Stomach (tissue), 9 donors: ENCODE results near the gene CSNK2A2. TPM values are rescaled to one million over a fixed set of nuclear protein-coding genes. Genes with fewer than 3 reads are reported as not detected.
A peak's percentile ranks its signal among the peaks of the same experiment; 100 is the strongest.

ENCODE experiments used
- DNase-seq, 2 donors: peaks; one replicate each; pipeline versions ENCODE4 v3.0.0 to v3.0.0-alpha.2; 2013 to 2019
- H3K27ac ChIP-seq, 5 donors: fragments of 200-600 bp in 4 of 5; sonication (generic) in 4 of 5; one replicate each; pipeline ENCODE4 v1.5.1; 2013 to 2019; ENCODE audit warnings: mild to moderate bottlenecking in 1 of 5, moderate library complexity in 1 of 5
- H3K27me3 ChIP-seq, 3 donors: fragments of 200-600 bp; sonication (generic); one replicate each; pipeline ENCODE4 v1.5.1; 2017 to 2019; ENCODE audit warnings: mixed run types in 1 of 3
- H3K36me3 ChIP-seq, 4 donors: fragments of 200-600 bp; sonication (generic); 1 replicate in 3 of 4; 2 replicates in 1 of 4; pipeline ENCODE4 v1.5.1; 2016 to 2019
- H3K4me1 ChIP-seq, 4 donors: fragments of 200-600 bp; sonication (generic); one replicate each; pipeline ENCODE4 v1.5.1; 2016 to 2019
- H3K4me3 ChIP-seq, 4 donors: fragments of 200-600 bp; sonication (generic) in 3 of 4; one replicate each; pipeline ENCODE4 v1.5.1; 2016 to 2019; ENCODE audit warnings: mild to moderate bottlenecking in 1 of 4
- H3K9me3 ChIP-seq, 4 donors: fragments of 200-600 bp; sonication (generic); one replicate each; pipeline ENCODE4 v1.5.1; 2016 to 2019
- CTCF ChIP-seq, 7 experiments: fragments of 450-650 bp in 4 of 7; fragments of 200-600 bp in 3 of 7; sonication (generic) in 3 of 7; IDR thresholded peaks; one replicate each; pipeline ENCODE4 v1.5.1; 2016 to 2019; ENCODE audit warnings: antibody characterized with exemption in 7 of 7, control low read depth in 2 of 7, mild to moderate bottlenecking in 1 of 7
- EP300 ChIP-seq: sonication (generic); formaldehyde crosslinking; IDR thresholded peaks from one replicate; pipeline ENCODE4 v1.6.1; 2017; ENCODE audit warnings: antibody characterized with exemption
- POLR2A ChIP-seq, 4 donors: fragments of 450-650 bp; IDR thresholded peaks; one replicate each; pipeline ENCODE4 v1.6.1; 2016; ENCODE audit warnings: antibody characterized with exemption in 4 of 4, control low read depth in 2 of 4, mild to moderate bottlenecking in 1 of 4, moderate library complexity in 1 of 4
- POLR2AphosphoS5 ChIP-seq, 3 donors: sonication (generic); formaldehyde crosslinking; IDR thresholded peaks; one replicate each; pipeline ENCODE4 v1.6.1; 2016; ENCODE audit warnings: antibody characterized with exemption in 3 of 3
- WGBS, 5 donors: extraction: QIAGEN DNeasy Blood & Tissue Kit in 3 of 5; methylation state at CpG; one replicate each; pipeline versions ENCODE4 v1.1.5 to v1.1.7; 2013 to 2018; 5-methylcytosine and 5-hydroxymethylcytosine counted together
- intact Hi-C: fragments of 100-400 bp; cut with DNase I; formaldehyde crosslinking; loops from one replicate; pipeline ENCODE4 v1.15.1; 2023; ENCODE audit warnings: low total_unique reads
- polyA plus RNA-seq, 3 donors: library from polyadenylated mRNA; stranded (reverse); fragments of 200-250 nt; gene quantifications; one replicate each; pipeline ENCODE4 v1.2.3, GENCODE V29; 2013
- total RNA-seq, 5 donors: library from RNA; depleted of rRNA; stranded (reverse); fragments of >200 nt; gene quantifications; one replicate each; pipeline versions ENCODE4 v1.1.0 to v1.2.3, GENCODE V29; 2014 to 2016
- donor health status: healthy with polysubstance abuse.
- donor health status: Bipolar disorder and iron deficiency.
- donor health status: healthy.

CSNK2A2 gene
- total and polyA plus RNA-seq, 8 donors: 13.4 to 83.0 (median 38.9) TPM

GRCh38 chr16:58127634-58128033 is 70.3 kb downstream of the CSNK2A2 start:
- H3K4me1 ChIP-seq: peaks cover 32 to 62% (median 52%) of the 10 kb centered on the region in 4 donors
- no peaks in the 10 kb centered on the region for H3K27me3 ChIP-seq
- WGBS, 5 donors: 10 to 19% (median 11%) methylated on average over 4 of the region's 4 CpGs
- H3K27ac ChIP-seq: peak overlapping the region in 4 of 5 donors; percentile 88 to 96 (median 94)
- no peaks in the 10 kb centered on the region for H3K36me3 ChIP-seq
- intact Hi-C loops: no loop called here
- H3K4me3 ChIP-seq: peak overlapping the region; percentile 84 to 97 (median 89)
- peak in 1 of 7 experiments; percentile 3 for TF ChIP-seq CTCF (IDR thresholded peaks at IDR 0.05)
- TF ChIP-seq POLR2A (IDR thresholded peaks at IDR 0.05): no peak
- peak in 1 of 2 donors; percentile 20 for DNase-seq
- no peaks in the 10 kb centered on the region for H3K9me3 ChIP-seq

- intact Hi-C loops: no loop called here
- H3K36me3 ChIP-seq: no peaks in the 10 kb centered on the region
- peaks cover 32 to 68% (median 56%) of the 10 kb centered on the region in 4 donors for H3K4me1 ChIP-seq
- H3K27me3 ChIP-seq: no peaks in the 10 kb centered on the region
- TF ChIP-seq POLR2AphosphoS5 (IDR thresholded peaks at IDR 0.05) (no peak), CTCF (IDR thresholded peaks at IDR 0.05) (peak in 3 of 7 experiments; percentile 7 to 43 (median 33)), POLR2A (IDR thresholded peaks at IDR 0.05) (no peak), EP300 (no peak)
- no peaks in the 10 kb centered on the region for H3K9me3 ChIP-seq
- peak in 1 of 2 donors; percentile 81 for DNase-seq
- H3K27ac ChIP-seq: peak overlapping the region; percentile 63 to 96 (median 94)
- peak overlapping the region; percentile 12 to 97 (median 89) for H3K4me3 ChIP-seq
- WGBS, 5 donors: 6 to 13% (median 10%) methylated on average over 7 of the region's 7 CpGs
Measured at GRCh38 chr16:58127033-58127556, 70.8 kb downstream of the CSNK2A2 start.

GRCh38 chr16:58126451-58126961 is 71.4 kb downstream of the CSNK2A2 start:
- intact Hi-C loops: no loop called here
- 32 to 48% (median 34%) methylated on average over 4 of the region's 4 CpGs for WGBS, 5 donors
- DNase-seq: peak in 1 of 2 donors; percentile 11
- no peaks in the 10 kb centered on the region for H3K27me3 ChIP-seq
- H3K9me3 ChIP-seq: no peaks in the 10 kb centered on the region
- H3K36me3 ChIP-seq: no peaks in the 10 kb centered on the region
- H3K4me3 ChIP-seq: peak overlapping the region in 3 of 4 donors; percentile 12 to 97 (median 85)
- no peak for TF ChIP-seq EP300
- no peak for TF ChIP-seq POLR2AphosphoS5 (IDR thresholded peaks at IDR 0.05)
- no peak for TF ChIP-seq CTCF (IDR thresholded peaks at IDR 0.05)
- TF ChIP-seq POLR2A (IDR thresholded peaks at IDR 0.05): no peak
- H3K27ac ChIP-seq: peak overlapping the region in 4 of 5 donors; percentile 88 to 96 (median 94)
- peaks cover 36 to 73% (median 61%) of the 10 kb centered on the region in 4 donors for H3K4me1 ChIP-seq

GRCh38 chr16:58125781-58126335 is 72.0 kb downstream of the CSNK2A2 start:
- Histone ChIP-seq H3K27me3 (no peaks in the 10 kb centered on the region), H3K4me1 (peaks cover 40 to 80% (median 68%) of the 10 kb centered on the region in 4 donors), H3K4me3 (no peak overlapping the region), H3K36me3 (no peaks in the 10 kb centered on the region), H3K27ac (peak overlapping the region; percentile 13 to 96 (median 94)), H3K9me3 (no peaks in the 10 kb centered on the region)
- DNase-seq: peak in 1 of 2 donors; percentile 45
- intact Hi-C loops: no loop called here
- no peak for TF ChIP-seq POLR2A (IDR thresholded peaks at IDR 0.05)
- no peak for TF ChIP-seq CTCF (IDR thresholded peaks at IDR 0.05)
- TF ChIP-seq POLR2AphosphoS5 (IDR thresholded peaks at IDR 0.05): no peak
- no peak for TF ChIP-seq EP300
- 33 to 58% (median 43%) methylated on average over 10 of the region's 10 CpGs for WGBS, 5 donors
